HG03135 (cell line): ENCODE results near the gene DCLK1.

ENCODE experiments used
- ATAC-seq: cut with Tn5 transposase; IDR thresholded peaks from one replicate; pipeline ENCODE4 v1.9.1; 2021; ENCODE audit warnings: mild to moderate bottlenecking, moderate library complexity; ENCODE audit not compliant: unreplicated experiment

Gene DCLK1

GRCh38 chr13:35765941-35766340 is 365.2 kb downstream of the DCLK1 start:
- ATAC-seq: no peak

GRCh38 chr13:35765366-35765765 is 365.8 kb downstream of the DCLK1 start:
- no peak for ATAC-seq

GRCh38 chr13:35764326-35765015 is 366.7 kb downstream of the DCLK1 start:
- ATAC-seq: no peak

GRCh38 chr13:35763782-35764123 is 367.4 kb downstream of the DCLK1 start:
- no peak for ATAC-seq

- no peak for ATAC-seq
Observed at GRCh38 chr13:35763060-35763781, 368.0 kb downstream of the DCLK1 start.

- no peak for ATAC-seq
Observed at GRCh38 chr13:35761440-35762252, 369.5 kb downstream of the DCLK1 start.

GRCh38 chr13:35760735-35761281 is 370.4 kb downstream of the DCLK1 start:
- no peak for ATAC-seq

- no peak for ATAC-seq
Observed at GRCh38 chr13:35747594-35747993, 383.6 kb downstream of the DCLK1 start.

GRCh38 chr13:35744566-35745178 is 386.5 kb downstream of the DCLK1 start:
- ATAC-seq: no peak

GRCh38 chr13:35744144-35744543 is 387.0 kb downstream of the DCLK1 start:
- ATAC-seq: no peak

- ATAC-seq: no peak
Observed at GRCh38 chr13:35743165-35743564, 388.0 kb downstream of the DCLK1 start.

- ATAC-seq: no peak
Observed at GRCh38 chr13:35741657-35742056, 389.5 kb downstream of the DCLK1 start.

- no peak for ATAC-seq
Observed at GRCh38 chr13:35736876-35737275, 394.3 kb downstream of the DCLK1 start.

GRCh38 chr13:35733827-35734226 is 397.4 kb downstream of the DCLK1 start:
- ATAC-seq: no peak

- no peak for ATAC-seq
Observed at GRCh38 chr13:35732565-35732964, 398.6 kb downstream of the DCLK1 start.

- ATAC-seq: no peak
Observed at GRCh38 chr13:35731471-35731870, 399.7 kb downstream of the DCLK1 start.

GRCh38 chr13:35729926-35730627 is 401.1 kb downstream of the DCLK1 start:
- no peak for ATAC-seq

- no peak for ATAC-seq
Observed at GRCh38 chr13:35727881-35728280, 403.3 kb downstream of the DCLK1 start.

GRCh38 chr13:35724446-35724845 is 406.7 kb downstream of the DCLK1 start:
- ATAC-seq: no peak

- ATAC-seq: no peak
Observed at GRCh38 chr13:35723821-35724220, 407.4 kb downstream of the DCLK1 start.
